Right lobe of liver (tissue), 6 donors: ENCODE data around the gene FILIP1. TPM values are rescaled to one million over a fixed set of nuclear protein-coding genes. Genes with fewer than 3 reads are reported as not detected.

Experiments
- ATAC-seq, 4 donors: fragments of 200-7000 bp; cut with Tn5 transposase; one replicate each; pipeline ENCODE4 v1.9.1; 2020; ENCODE audit warnings: mild to moderate bottlenecking in 4 of 4, moderate library complexity in 4 of 4
- DNase-seq, 3 donors: peaks; one replicate each; pipeline ENCODE4 v3.0.0-alpha.2; 2020
- H3K27ac ChIP-seq, 3 donors: fragments of 200-600 bp; one replicate each; pipeline ENCODE4 v1.8.0; 2022
- H3K27me3 ChIP-seq, 2 donors: fragments of 200-600 bp; one replicate each; pipeline ENCODE4 v1.8.0; 2022
- H3K36me3 ChIP-seq, 4 donors: fragments of 200-600 bp; sonication (generic) in 1 of 4; one replicate each; pipeline versions ENCODE4 v1.5.1 to v1.8.0; 2017 to 2022; ENCODE audit warnings: control low read depth in 1 of 4
- H3K4me1 ChIP-seq, 4 donors: fragments of 200-600 bp; sonication (generic) in 1 of 4; one replicate each; pipeline versions ENCODE4 v1.5.1 to v1.8.0; 2017 to 2022; ENCODE audit warnings: control low read depth in 1 of 4
- H3K4me3 ChIP-seq, 3 donors: fragments of 200-600 bp; one replicate each; pipeline ENCODE4 v1.8.0; 2022
- H3K9me3 ChIP-seq, 4 donors: fragments of 200-600 bp; sonication (generic) in 1 of 4; one replicate each; pipeline versions ENCODE4 v1.5.1 to v1.8.0; 2017 to 2022; ENCODE audit warnings: control low read depth in 1 of 4
- CTCF ChIP-seq, 4 donors: fragments of 200-600 bp in 3 of 4; fragments of 450-650 bp in 1 of 4; IDR thresholded peaks; one replicate each; pipeline versions ENCODE4 v1.5.1 to v1.8.0; 2016 to 2022; ENCODE audit warnings: antibody characterized with exemption in 4 of 4, mild to moderate bottlenecking in 2 of 4
- POLR2A ChIP-seq: fragments of 450-650 bp; IDR thresholded peaks from one replicate; pipeline ENCODE4 v1.6.1; 2017; ENCODE audit warnings: antibody characterized with exemption, mild to moderate bottlenecking
- WGBS: methylation state at CpG from one replicate; pipeline ENCODE4 v1.1.6; 2018; ENCODE audit warnings: low coverage, low lambda C conversion rate; ENCODE audit not compliant: insufficient coverage; ENCODE audit errors: missing lambda C conversion rate; 5-methylcytosine and 5-hydroxymethylcytosine counted together
- intact Hi-C, 2 donors: fragments of 100-400 bp; cut with DNase I; formaldehyde crosslinking; loops; one replicate each; pipeline versions ENCODE4 v1.11.2 to v1.14.1; 2022
- total RNA-seq, 6 experiments: library from RNA; depleted of rRNA in 2 of 6; stranded (reverse); fragments of >200 nt in 2 of 6; fragmentation: NEBNext Ultra II Directional in 3 of 6; extraction: Animal tissue kit (Norgen Biotek cat#: 25700) in 3 of 6; gene quantifications; one replicate each; pipeline versions ENCODE4 v1.1.0 to v1.2.4, GENCODE V29; 2016 to 2023
- donor health status: DM: no; HTN: yes; CAD: no.
- donor health status: DM: no; HTN: no; CAD: no.
- donor health status: DM: no; HTN: no; CAD: no.
- donor health status: DM: no; HTN: yes; CAD: no.
- donor health status: DM: no; HTN: yes; CAD: no.

FILIP1 gene
- total RNA-seq, 6 experiments from 2014 or later: 0.95 to 2.2 (median 1.6) TPM

GRCh38 chr6:75481394-75481793 is 12.2 kb downstream of the FILIP1 start:
- no peak for TF ChIP-seq CTCF (IDR thresholded peaks at IDR 0.05)
- no peak for TF ChIP-seq POLR2A
- ATAC-seq (no peak), DNase-seq (no peak)
- no peaks in the 10 kb centered on the region for H3K27me3 ChIP-seq
- no peaks in the 10 kb centered on the region for H3K4me1 ChIP-seq
- no peak overlapping the region for H3K27ac ChIP-seq
- H3K9me3 ChIP-seq: no peaks in the 10 kb centered on the region
- no peak overlapping the region for H3K4me3 ChIP-seq
- WGBS: 75% methylated on average over 1 of the region's 1 CpG
- H3K36me3 ChIP-seq: no peaks in the 10 kb centered on the region
- intact Hi-C loops: no loop called here

GRCh38 chr6:75480425-75480824 is 13.2 kb downstream of the FILIP1 start:
- 38% methylated on average over 1 of the region's 1 CpG for WGBS
- Histone ChIP-seq H3K9me3 (no peaks in the 10 kb centered on the region), H3K27ac (no peak overlapping the region), H3K4me1 (no peaks in the 10 kb centered on the region), H3K4me3 (no peak overlapping the region), H3K36me3 (no peaks in the 10 kb centered on the region), H3K27me3 (no peaks in the 10 kb centered on the region)
- intact Hi-C loops: no loop called here
- no peak for TF ChIP-seq CTCF (IDR thresholded peaks at IDR 0.05)
- no peak for TF ChIP-seq POLR2A
- DNase-seq (no peak), ATAC-seq (no peak)

- intact Hi-C loops: no loop called here
- 93% methylated on average over 6 of the region's 6 CpGs for WGBS
- Histone ChIP-seq H3K27me3 (no peaks in the 10 kb centered on the region), H3K9me3 (no peaks in the 10 kb centered on the region), H3K4me1 (no peaks in the 10 kb centered on the region), H3K36me3 (no peaks in the 10 kb centered on the region), H3K4me3 (no peak overlapping the region), H3K27ac (peak overlapping the region in 1 of 3 donors; percentile 13)
- DNase-seq (no peak), ATAC-seq (no peak)
- no peak for TF ChIP-seq POLR2A
- TF ChIP-seq CTCF (IDR thresholded peaks at IDR 0.05): no peak
Observed at GRCh38 chr6:75479712-75480111, 13.9 kb downstream of the FILIP1 start.

GRCh38 chr6:75478929-75479328 is 14.7 kb downstream of the FILIP1 start:
- Histone ChIP-seq H3K36me3 (no peaks in the 10 kb centered on the region), H3K4me1 (no peaks in the 10 kb centered on the region), H3K27ac (no peak overlapping the region), H3K27me3 (no peaks in the 10 kb centered on the region), H3K9me3 (no peaks in the 10 kb centered on the region), H3K4me3 (no peak overlapping the region)
- TF ChIP-seq CTCF (IDR thresholded peaks at IDR 0.05): no peak
- no peak for TF ChIP-seq POLR2A
- intact Hi-C loops: no loop called here
- DNase-seq (no peak), ATAC-seq (peak; percentile 23 to 58 (median 44))

- Histone ChIP-seq H3K27ac (no peak overlapping the region), H3K4me1 (no peaks in the 10 kb centered on the region), H3K36me3 (no peaks in the 10 kb centered on the region), H3K27me3 (no peaks in the 10 kb centered on the region), H3K9me3 (no peaks in the 10 kb centered on the region), H3K4me3 (no peak overlapping the region)
- WGBS: 50% methylated on average over 1 of the region's 1 CpG
- no peak for TF ChIP-seq CTCF (IDR thresholded peaks at IDR 0.05)
- no peak for TF ChIP-seq POLR2A
- intact Hi-C loops: no loop called here
- ATAC-seq (no peak), DNase-seq (no peak)
Observed at GRCh38 chr6:75472885-75473284, 20.7 kb downstream of the FILIP1 start.
